ENCODE data around the gene CEMIP.

CEMIP gene

GRCh38 chr15:80878242-80878866 lies 99.2 kb downstream of the CEMIP start:
- H3K27ac ChIP-seq: no peak overlapping the region
- no peak for TF ChIP-seq ZFX (IDR thresholded peaks at IDR 0.05; ENCODE audit: borderline replicate concordance)
- TF ChIP-seq CTCF (IDR thresholded peaks at IDR 0.05): no peak

- TF ChIP-seq CTCF (IDR thresholded peaks at IDR 0.05): no peak
- TF ChIP-seq ZFX (IDR thresholded peaks at IDR 0.05; ENCODE audit: borderline replicate concordance): no peak
- H3K27ac ChIP-seq: no peak overlapping the region
These were observed 99.7 kb downstream of the CEMIP start for GRCh38 chr15:80878867-80879250.

- TF ChIP-seq CTCF (IDR thresholded peaks at IDR 0.05): no peak
- TF ChIP-seq ZFX (IDR thresholded peaks at IDR 0.05; ENCODE audit: borderline replicate concordance): no peak
- H3K27ac ChIP-seq: no peak overlapping the region
These were observed 100.9 kb downstream of the CEMIP start for GRCh38 chr15:80880086-80880485.

- TF ChIP-seq ZFX (IDR thresholded peaks at IDR 0.05; ENCODE audit: borderline replicate concordance) (no peak), CTCF (IDR thresholded peaks at IDR 0.05) (no peak)
- no peak overlapping the region for H3K27ac ChIP-seq
These were observed 104.5 kb downstream of the CEMIP start for GRCh38 chr15:80883641-80884040.

GRCh38 chr15:80885016-80885579 lies 105.9 kb downstream of the CEMIP start:
- no peak overlapping the region for H3K27ac ChIP-seq
- no peak for TF ChIP-seq ZFX (IDR thresholded peaks at IDR 0.05; ENCODE audit: borderline replicate concordance)
- no peak for TF ChIP-seq CTCF (IDR thresholded peaks at IDR 0.05)

GRCh38 chr15:80887148-80887547 lies 108.0 kb downstream of the CEMIP start:
- H3K27ac ChIP-seq: no peak overlapping the region
- TF ChIP-seq CTCF (IDR thresholded peaks at IDR 0.05): no peak
- no peak for TF ChIP-seq ZFX (IDR thresholded peaks at IDR 0.05; ENCODE audit: borderline replicate concordance)

GRCh38 chr15:80888846-80889245 lies 109.7 kb downstream of the CEMIP start:
- no peak overlapping the region for H3K27ac ChIP-seq

More at GRCh38 chr15:80888846-80889245, 109.7 kb downstream of the CEMIP start:
- TF ChIP-seq CTCF (IDR thresholded peaks at IDR 0.05) (no peak), ZFX (IDR thresholded peaks at IDR 0.05; ENCODE audit: borderline replicate concordance) (no peak)
